Colonic mucosa (tissue), 4 donors: Measurements from ENCODE around the gene IGF1. TPM values are rescaled to one million over a fixed set of nuclear protein-coding genes. Genes with fewer than 3 reads are reported as not detected.

Source experiments
- DNase-seq: peaks from one replicate; pipeline ENCODE4 v3.0.0-alpha.2; 2020
- H3K27ac ChIP-seq: fragments of 200-600 bp; one replicate; pipeline ENCODE4 v1.8.0; 2021
- H3K27me3 ChIP-seq: fragments of 200-600 bp; one replicate; pipeline ENCODE4 v1.8.0; 2021
- H3K36me3 ChIP-seq: fragments of 200-600 bp; one replicate; pipeline ENCODE4 v1.8.0; 2021
- H3K4me1 ChIP-seq: fragments of 200-600 bp; one replicate; pipeline ENCODE4 v1.8.0; 2021; ENCODE audit warnings: mild to moderate bottlenecking
- H3K4me3 ChIP-seq: fragments of 200-600 bp; one replicate; pipeline ENCODE4 v1.8.0; 2021
- H3K9ac ChIP-seq, 2 donors: one replicate each; pipeline ENCODE4 v1.7.0; 2013; ENCODE audit warnings: control low read depth in 2 of 2, low read depth in 2 of 2, low read length in 2 of 2
- H3K9me3 ChIP-seq: fragments of 200-600 bp; one replicate; pipeline ENCODE4 v1.8.0; 2021
- CTCF ChIP-seq: fragments of 200-600 bp; IDR thresholded peaks from one replicate; pipeline ENCODE4 v1.8.0; 2022; ENCODE audit warnings: antibody characterized with exemption, mild to moderate bottlenecking
- intact Hi-C: fragments of 100-400 bp; cut with DNase I; formaldehyde crosslinking; loops from one replicate; pipeline ENCODE4 v1.14.1; 2022
- total RNA-seq, 2 donors: library from RNA; stranded (reverse); fragmentation: NEBNext Ultra II Directional in 1 of 2; extraction: Animal tissue kit (Norgen Biotek cat#: 25700) in 1 of 2; gene quantifications; one replicate each; pipeline ENCODE4 v1.2.1, GENCODE V29; 2021
- donor health status: healthy.
- donor health status: DM: no; HTN: no; CAD: no.
- donor health status: DM: no; HTN: no; CAD: no.

The IGF1 gene
- total RNA-seq, 2 donors from 2014 or later, result 1.6 to 3.2 TPM

DNA sequence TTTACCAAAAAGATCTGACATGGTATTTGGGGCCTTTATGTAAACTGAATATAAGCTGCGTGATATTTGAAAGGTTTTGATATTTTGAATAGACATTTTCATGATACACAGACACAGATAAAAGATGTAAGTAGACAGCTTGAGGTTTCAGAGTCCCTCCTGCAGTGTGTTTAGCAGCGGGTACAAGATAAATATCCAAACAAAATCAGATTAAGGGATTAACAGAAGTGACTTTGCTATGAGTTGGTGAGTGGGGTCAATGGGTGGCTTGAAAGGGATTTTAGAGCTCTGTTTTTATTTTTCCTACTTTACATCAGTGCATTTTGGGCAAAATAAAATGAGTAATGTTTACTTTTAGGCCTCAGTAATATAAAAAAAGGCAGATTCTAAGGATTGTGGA is 84.1 kb downstream of the IGF1 start:
- Histone ChIP-seq H3K27me3 (no peaks in the 10 kb centered on the region), H3K27ac (no peak overlapping the region), H3K9me3 (no peaks in the 10 kb centered on the region), H3K36me3 (no peaks in the 10 kb centered on the region), H3K4me3 (no peak overlapping the region), H3K4me1 (no peaks in the 10 kb centered on the region), H3K9ac (no peak overlapping the region)
- intact Hi-C loops, result no loop called here
- no peak for DNase-seq
- no peak for TF ChIP-seq CTCF

DNA sequence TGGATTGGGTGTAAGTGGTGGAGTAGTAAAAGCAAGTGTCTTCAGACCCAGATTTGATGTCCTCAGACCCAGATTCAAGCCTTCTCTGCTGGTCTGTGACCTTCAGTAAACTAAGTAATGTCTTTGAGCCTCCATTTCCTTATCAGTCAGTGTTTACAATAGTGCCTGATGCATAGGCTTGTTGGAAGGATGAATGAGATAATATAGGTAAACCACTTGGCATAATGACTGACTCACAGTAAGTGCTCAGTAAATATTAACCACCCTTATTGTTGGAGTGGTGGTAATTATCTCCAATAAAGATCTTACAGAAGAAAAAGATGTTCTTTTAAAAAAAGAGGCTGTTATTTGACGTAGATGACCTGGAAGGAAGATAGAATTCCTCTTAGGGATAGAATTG is 86.2 kb downstream of the IGF1 start:
- Histone ChIP-seq H3K9ac (no peak overlapping the region), H3K9me3 (no peaks in the 10 kb centered on the region), H3K27me3 (no peaks in the 10 kb centered on the region), H3K4me3 (no peak overlapping the region), H3K4me1 (no peaks in the 10 kb centered on the region), H3K27ac (no peak overlapping the region), H3K36me3 (no peaks in the 10 kb centered on the region)
- no peak for DNase-seq
- no peak for TF ChIP-seq CTCF
- intact Hi-C loops, result no loop called here

- intact Hi-C loops, result no loop called here
- H3K27me3 ChIP-seq, result no peaks in the 10 kb centered on the region
- no peaks in the 10 kb centered on the region for H3K9me3 ChIP-seq
- no peak for DNase-seq
- H3K27ac ChIP-seq, result no peak overlapping the region
- no peak overlapping the region for H3K4me3 ChIP-seq
- no peak overlapping the region for H3K9ac ChIP-seq
- H3K4me1 ChIP-seq, result no peaks in the 10 kb centered on the region
- no peak for TF ChIP-seq CTCF
- H3K36me3 ChIP-seq, result no peaks in the 10 kb centered on the region
These were observed 90.3 kb downstream of the IGF1 start for GRCh38 chr12:102390068-102390467.

DNA sequence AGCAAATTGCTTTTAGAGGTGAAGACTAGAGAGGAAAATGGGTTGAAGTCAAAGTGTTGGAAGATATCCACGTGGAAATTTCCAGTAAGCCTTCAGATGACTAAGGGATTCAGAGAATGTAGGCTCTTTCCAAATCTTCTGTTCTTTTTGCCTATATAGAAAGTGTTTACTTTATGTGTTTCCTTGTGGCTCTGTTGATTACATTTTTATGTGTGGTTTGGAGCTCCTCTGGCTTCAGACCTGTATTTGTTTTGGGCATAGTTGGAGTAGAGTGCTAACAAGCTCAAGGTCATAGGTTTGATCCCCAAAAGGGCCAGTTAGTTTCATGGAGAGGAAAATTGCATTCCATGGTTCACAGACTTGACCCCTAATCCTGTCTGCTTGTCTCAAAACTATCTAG is 91.9 kb downstream of the IGF1 start:
- Histone ChIP-seq H3K4me1 (no peaks in the 10 kb centered on the region), H3K27ac (no peak overlapping the region), H3K9ac (no peak overlapping the region), H3K4me3 (no peak overlapping the region), H3K27me3 (no peaks in the 10 kb centered on the region), H3K9me3 (no peaks in the 10 kb centered on the region), H3K36me3 (no peaks in the 10 kb centered on the region)
- DNase-seq, result no peak
- no peak for TF ChIP-seq CTCF
- intact Hi-C loops, result no loop called here

DNA sequence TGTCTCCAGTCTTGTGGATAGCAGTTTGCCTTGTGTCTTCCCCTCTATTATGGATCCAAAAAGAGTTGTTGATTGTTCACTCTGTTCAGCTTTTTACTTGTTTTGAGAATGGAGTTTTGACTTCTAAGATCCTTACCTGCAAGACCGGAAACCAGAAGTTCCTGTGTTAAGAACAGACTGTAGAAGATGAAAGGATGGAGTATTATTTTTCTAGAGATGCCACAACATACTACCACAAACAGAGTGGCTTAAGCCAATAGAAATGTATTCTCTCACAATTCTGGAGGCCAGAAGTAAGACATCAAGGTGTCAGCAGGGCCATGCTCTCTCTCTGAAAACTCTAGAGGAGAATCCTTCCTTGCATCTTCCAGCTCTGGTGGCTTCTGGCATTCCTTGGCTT is 95.0 kb downstream of the IGF1 start:
- no peaks in the 10 kb centered on the region for H3K36me3 ChIP-seq
- no peak overlapping the region for H3K27ac ChIP-seq
- intact Hi-C loops, result no loop called here
- no peak for TF ChIP-seq CTCF
- no peak overlapping the region for H3K9ac ChIP-seq
- no peaks in the 10 kb centered on the region for H3K27me3 ChIP-seq
- H3K4me3 ChIP-seq, result no peak overlapping the region
- no peak for DNase-seq
- H3K9me3 ChIP-seq, result no peaks in the 10 kb centered on the region
- no peaks in the 10 kb centered on the region for H3K4me1 ChIP-seq
